GM12801 (cell line): Measurements from ENCODE around the gene SF3B2.

Source experiments
- TF ChIP-seq, protein P1 (sequence below): IDR thresholded peaks from one replicate; pipeline ENCODE4 v1.5.1; 2011; ENCODE audit warnings: control low read depth; ENCODE audit not compliant: insufficient read length; ENCODE audit errors: extremely low read depth

Gene SF3B2

DNA sequence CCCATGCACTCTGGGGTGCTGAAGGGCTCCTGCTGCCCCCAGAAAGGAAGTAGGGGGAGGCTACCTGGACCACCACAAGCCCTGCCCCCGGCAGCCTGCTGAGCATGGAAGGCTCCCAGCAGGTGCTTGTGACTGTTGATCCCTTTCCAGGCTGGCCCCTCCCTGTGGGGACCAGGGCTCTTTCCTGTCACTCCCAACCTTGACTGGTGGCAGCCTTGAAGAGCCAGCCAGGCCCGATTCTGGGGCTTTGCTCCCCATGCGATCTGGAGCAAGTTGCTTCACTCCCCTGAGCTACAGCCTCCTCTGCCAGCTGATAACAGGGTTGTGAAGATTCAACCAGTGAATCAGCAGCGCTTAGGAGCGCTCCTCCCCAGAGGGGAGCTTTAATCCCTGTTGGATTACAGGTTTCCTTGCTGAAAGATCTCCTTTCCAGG is 44.9 kb upstream of the SF3B2 start:
- TF ChIP-seq, protein P1, sequence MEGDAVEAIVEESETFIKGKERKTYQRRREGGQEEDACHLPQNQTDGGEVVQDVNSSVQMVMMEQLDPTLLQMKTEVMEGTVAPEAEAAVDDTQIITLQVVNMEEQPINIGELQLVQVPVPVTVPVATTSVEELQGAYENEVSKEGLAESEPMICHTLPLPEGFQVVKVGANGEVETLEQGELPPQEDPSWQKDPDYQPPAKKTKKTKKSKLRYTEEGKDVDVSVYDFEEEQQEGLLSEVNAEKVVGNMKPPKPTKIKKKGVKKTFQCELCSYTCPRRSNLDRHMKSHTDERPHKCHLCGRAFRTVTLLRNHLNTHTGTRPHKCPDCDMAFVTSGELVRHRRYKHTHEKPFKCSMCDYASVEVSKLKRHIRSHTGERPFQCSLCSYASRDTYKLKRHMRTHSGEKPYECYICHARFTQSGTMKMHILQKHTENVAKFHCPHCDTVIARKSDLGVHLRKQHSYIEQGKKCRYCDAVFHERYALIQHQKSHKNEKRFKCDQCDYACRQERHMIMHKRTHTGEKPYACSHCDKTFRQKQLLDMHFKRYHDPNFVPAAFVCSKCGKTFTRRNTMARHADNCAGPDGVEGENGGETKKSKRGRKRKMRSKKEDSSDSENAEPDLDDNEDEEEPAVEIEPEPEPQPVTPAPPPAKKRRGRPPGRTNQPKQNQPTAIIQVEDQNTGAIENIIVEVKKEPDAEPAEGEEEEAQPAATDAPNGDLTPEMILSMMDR: no peak

DNA sequence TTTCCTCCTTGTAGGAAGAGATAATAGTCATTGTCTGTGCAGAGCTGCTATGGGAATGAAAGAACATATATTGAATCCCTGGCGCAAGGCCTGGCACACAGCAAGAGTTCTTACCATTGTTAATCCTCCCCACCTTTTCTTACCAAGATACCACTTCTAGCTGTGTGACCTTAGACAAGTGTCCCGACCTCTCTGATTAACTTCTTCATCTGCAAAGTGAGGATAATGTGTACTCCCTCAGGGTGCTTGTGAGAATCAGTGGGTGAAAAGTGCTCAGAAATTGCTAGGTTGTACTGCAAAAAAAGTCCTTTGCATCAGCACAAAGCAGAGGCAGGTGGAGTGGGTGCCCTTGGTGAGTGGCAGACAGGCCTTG is 44.1 kb upstream of the SF3B2 start:
- TF ChIP-seq, protein P1: no peak

DNA sequence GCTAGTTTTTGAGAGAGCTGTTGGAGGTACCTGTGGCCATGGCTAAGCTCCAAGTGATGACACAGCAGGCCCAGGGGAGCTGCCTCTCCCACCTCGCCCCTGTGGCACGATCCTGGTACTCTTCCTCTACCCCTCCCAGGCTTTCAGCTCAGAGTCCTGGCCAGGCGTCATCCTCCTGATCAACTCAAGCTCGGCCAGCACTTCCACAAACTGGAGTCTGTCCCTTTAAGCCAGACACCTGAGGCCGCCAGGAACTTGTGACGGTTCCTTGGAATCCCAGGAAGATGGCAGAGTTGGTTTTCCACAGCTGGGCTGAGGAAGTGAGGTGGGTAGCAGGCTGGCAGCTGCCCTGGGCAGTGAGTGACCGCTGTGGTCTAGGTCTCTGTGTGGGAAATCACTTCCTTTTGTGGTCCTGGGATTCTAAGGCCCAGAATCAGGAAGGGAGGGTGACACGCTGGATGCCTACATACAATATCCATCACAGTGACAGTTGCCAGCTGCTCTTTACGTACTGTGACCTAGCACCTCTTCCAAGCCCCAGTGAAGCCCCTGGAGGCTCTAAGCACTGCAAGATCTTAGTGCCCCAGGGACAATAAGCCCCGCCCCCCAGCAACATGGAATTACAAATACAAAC is 43.6 kb upstream of the SF3B2 start:
- TF ChIP-seq, protein P1: no peak

DNA sequence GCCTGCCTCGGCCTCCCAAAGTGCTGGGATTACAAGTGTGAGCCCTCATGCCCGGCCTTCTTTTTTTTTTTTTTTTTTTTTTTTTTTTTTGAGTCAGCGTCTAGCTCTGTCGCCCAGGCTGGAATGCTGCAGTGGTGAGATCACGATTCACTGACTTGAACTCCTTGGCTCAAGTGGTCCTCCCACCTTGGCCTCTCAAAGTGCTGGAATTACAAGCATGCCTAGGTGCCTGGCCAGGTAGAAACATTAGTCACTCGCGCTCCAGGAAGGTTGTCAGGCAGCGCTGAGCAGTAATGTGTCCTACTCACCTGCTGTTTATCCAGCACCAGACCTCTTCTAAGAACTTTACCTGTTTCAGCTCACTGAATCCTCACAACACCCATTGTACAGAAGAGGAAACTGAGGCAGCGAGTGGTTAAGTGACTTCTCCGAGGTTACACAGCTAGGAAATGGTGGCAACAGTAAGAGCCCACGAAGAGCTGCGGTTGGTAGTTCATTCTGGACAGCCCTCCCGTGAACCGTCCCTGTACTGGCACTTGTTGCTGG is 40.9 kb upstream of the SF3B2 start:
- TF ChIP-seq, protein P1: no peak

DNA sequence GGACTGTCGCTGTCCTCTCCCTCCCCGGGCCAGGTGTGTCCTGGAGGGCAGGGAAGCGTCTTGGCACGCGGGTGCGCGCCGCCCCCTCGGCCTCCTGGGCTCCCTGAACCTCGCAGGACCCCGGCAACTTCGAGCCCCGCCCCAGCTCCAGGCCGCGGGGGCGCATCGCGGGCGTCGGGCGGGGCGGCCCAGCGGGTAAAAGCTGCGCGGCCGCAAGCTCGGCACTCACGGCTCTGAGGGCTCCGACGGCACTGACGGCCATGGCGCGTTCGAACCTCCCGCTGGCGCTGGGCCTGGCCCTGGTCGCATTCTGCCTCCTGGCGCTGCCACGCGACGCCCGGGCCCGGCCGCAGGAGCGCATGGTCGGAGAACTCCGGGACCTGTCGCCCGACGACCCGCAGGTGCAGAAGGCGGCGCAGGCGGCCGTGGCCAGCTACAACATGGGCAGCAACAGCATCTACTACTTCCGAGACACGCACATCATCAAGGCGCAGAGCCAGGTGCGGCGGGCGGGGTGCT is 40.3 kb upstream of the SF3B2 start, which contains the start of gene CST6:
CST6 (plus strand) TSS at position 224 of the 519 bp plus-strand sequence; CDS start at position 261, 37 bp downstream.
- TF ChIP-seq, protein P1: no peak

DNA sequence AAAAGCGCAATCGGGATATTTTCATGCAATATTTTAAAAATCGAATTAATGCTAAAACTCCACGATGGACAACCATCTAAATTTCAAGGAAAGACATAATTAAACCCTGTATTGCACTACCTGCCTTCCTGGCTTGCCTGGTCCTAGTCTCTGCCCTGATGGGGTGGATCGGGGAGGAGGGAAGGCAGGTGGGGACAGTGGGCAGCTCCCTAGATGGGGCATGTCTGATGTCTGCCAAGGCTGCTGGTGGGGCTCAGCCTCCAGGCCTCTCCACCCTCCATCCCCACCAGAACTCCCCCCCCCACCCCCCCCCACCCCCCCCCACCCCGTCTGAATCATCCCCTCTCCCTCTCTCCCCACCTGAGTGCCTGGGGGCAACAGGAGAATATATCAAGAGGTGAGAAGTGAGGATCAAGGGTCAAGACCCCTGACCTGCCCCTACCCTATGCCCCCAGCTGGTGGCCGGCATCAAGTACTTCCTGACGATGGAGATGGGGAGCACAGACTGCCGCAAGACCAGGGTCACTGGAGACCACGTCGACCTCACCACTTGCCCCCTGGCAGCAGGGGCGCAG is 39.7 kb upstream of the SF3B2 start:
- TF ChIP-seq, protein P1: no peak

DNA sequence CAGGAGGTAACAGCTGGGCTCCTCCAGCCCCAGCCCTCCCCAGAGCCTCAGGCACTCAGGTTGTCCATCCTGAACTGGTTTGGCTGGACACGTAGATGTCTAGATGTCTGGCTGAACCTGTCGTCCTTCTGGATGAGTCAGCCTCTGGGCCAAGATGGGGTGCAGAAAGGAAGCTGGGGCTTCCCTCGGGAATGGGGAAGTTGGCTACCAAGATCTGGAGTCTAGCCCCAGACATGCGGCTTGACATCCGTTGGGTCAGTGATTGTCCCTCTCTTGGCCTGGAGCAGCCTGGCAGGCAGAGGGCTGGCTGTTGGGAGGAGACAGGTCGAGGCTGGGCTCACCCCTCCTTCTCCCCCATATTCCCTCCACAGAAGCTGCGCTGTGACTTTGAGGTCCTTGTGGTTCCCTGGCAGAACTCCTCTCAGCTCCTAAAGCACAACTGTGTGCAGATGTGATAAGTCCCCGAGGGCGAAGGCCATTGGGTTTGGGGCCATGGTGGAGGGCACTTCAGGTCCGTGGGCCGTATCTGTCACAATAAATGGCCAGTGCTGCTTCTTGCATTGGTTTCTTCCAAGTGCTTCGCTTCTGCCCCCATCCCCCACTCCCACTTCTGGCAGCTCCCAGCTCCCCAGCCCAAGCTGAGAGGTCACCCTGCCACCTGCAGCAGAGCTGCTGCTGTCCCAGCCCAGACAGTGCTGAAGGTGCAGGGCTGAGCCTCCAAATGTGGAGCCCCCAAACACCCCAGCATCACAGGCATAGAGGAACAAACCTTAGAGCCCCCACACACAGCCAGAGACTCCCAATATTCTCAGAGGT is 39.0 kb upstream of the SF3B2 start:
- TF ChIP-seq, protein P1: no peak
